ENCODE measurements around the gene MROH9. TPM values are rescaled to one million over a fixed set of nuclear protein-coding genes. Genes with fewer than 3 reads are reported as not detected.

MROH9 gene
- total RNA-seq, 1 donor, result under 0.01 TPM

DNA sequence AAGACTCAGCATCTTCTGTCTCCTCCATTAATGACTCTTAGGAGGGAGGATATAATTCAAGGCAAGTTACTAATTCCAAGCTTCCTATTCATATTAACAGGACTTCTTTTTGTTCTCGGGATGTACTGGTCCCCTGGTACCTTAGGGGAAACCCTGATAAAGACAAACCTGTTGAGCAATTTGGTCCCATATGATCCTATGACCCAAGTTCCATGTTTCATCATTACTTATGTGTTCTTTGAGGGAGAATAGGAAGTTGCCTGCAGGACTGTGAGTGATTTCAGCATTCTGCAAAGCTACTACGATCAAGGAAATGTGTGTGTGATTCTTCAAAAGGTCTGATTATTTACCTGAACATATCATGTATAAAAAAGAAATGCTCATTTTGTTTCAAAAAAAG lies 149.5 kb downstream of the MROH9 start:
- H3K9me3 ChIP-seq (ENCODE audit: low read depth, low read length), result no peaks in the 10 kb centered on the region
- H3K27me3 ChIP-seq (ENCODE audit: insufficient read depth, low read length), result no peaks in the 10 kb centered on the region
- H3K4me1 ChIP-seq (ENCODE audit: insufficient read depth, low read length), result no peaks in the 10 kb centered on the region
- H3K4me3 ChIP-seq (ENCODE audit: low read length), result no peak overlapping the region

DNA sequence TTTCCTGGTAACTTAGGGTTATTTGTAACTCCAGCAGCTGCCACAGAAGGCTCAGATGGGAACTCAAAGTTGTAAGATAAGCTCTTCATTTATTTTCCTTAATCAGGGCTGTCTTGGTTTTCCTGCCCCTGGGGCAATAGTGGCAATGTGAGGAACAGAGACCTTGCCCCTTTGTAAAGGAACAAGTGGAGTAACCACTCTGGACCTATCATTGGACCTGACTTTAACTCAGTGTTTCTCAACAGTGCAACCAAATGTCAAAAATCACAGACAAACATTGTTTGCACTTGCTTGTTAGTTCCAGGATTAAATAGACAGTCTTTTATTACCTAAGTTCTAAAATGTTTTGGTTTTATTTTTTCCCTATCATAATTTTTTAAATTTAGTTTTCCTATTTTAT lies 152.6 kb downstream of the MROH9 start:
- no peaks in the 10 kb centered on the region for H3K27me3 ChIP-seq (ENCODE audit: insufficient read depth, low read length)
- H3K4me1 ChIP-seq (ENCODE audit: insufficient read depth, low read length), result no peaks in the 10 kb centered on the region
- no peaks in the 10 kb centered on the region for H3K9me3 ChIP-seq (ENCODE audit: low read depth, low read length)
- no peak overlapping the region for H3K4me3 ChIP-seq (ENCODE audit: low read length)

DNA sequence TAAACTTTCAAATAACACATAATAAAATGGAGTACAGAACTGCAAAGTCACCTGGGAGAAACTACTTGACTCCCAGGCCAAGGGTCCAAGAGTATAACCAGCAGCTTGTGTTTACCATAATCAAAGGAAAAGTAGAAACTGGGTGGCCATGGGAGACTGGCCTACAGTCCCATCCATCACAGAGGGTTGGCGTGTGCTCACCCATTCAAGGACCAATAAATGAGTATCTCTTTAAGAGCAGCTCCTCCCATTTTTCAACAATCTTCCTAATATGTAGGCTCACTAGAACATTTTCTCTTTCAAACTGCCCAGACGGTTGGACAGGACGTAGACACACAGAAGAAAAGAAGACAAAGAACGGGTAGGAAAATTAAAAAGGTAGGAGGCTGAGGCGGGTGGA lies 155.3 kb downstream of the MROH9 start, which contains the start of gene FMO3:
Gene FMO3, plus strand, starts transcription at position 302 of the 400 bp plus-strand sequence. CDS start 1,754 bp downstream, outside the sequence.
- no peaks in the 10 kb centered on the region for H3K27me3 ChIP-seq (ENCODE audit: insufficient read depth, low read length)
- no peaks in the 10 kb centered on the region for H3K9me3 ChIP-seq (ENCODE audit: low read depth, low read length)
- no peaks in the 10 kb centered on the region for H3K4me1 ChIP-seq (ENCODE audit: insufficient read depth, low read length)
- no peak within 1 kb of the TSS for H3K4me3 ChIP-seq (ENCODE audit: low read length)

DNA sequence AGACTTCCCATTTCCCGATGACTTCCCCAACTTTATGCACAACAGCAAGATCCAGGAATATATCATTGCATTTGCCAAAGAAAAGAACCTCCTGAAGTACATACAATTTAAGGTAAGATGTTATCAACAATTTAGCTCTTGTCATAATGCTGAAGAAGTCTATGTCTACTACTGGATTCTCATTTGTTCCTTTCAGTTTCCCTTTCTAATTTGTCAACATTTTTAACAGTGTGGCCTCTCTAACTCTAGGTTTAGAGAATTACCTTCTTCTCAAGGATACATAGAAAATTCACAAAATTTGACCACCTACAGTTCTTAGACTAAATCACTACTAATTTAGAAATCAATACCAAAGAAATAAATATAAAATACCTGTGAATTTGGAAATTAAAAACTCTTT lies 168.5 kb downstream of the MROH9 start:
- no peaks in the 10 kb centered on the region for H3K9me3 ChIP-seq (ENCODE audit: low read depth, low read length)
- H3K4me1 ChIP-seq (ENCODE audit: insufficient read depth, low read length), result no peaks in the 10 kb centered on the region
- H3K4me3 ChIP-seq (ENCODE audit: low read length), result no peak overlapping the region
- H3K27me3 ChIP-seq (ENCODE audit: insufficient read depth, low read length), result peaks cover 3% of the 10 kb centered on the region

DNA sequence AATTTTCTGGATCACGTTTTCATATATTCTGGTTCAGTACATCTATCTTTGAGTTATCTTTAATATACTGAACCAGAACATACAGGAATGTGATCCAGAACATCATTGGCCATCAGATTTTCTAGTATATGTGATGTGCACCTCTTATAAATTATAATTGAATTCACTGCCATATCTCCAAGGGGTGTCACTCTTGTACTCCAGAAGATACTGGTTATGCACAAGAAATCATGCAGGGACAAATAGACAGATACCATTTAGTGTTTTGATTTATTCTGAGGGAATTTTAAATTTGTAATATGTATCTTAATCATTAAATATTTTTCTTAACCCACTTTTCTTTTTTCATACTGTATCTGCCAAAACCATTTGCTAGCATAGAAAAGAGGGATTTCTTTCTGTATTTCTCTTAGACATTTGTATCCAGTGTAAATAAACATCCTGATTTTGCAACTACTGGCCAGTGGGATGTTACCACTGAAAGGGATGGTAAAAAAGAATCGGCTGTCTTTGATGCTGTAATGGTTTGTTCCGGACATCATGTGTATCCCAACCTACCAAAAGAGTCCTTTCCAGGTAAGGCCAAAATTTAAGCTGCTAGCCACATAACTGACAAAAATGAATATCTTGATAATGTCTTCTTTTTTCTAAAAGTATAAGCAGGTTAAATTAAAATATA lies 172.1 kb downstream of the MROH9 start:
- Histone ChIP-seq H3K9me3 (ENCODE audit: low read depth, low read length) (no peaks in the 10 kb centered on the region), H3K4me3 (ENCODE audit: low read length) (no peak overlapping the region), H3K27me3 (ENCODE audit: insufficient read depth, low read length) (peaks cover 3% of the 10 kb centered on the region), H3K4me1 (ENCODE audit: insufficient read depth, low read length) (no peaks in the 10 kb centered on the region)

DNA sequence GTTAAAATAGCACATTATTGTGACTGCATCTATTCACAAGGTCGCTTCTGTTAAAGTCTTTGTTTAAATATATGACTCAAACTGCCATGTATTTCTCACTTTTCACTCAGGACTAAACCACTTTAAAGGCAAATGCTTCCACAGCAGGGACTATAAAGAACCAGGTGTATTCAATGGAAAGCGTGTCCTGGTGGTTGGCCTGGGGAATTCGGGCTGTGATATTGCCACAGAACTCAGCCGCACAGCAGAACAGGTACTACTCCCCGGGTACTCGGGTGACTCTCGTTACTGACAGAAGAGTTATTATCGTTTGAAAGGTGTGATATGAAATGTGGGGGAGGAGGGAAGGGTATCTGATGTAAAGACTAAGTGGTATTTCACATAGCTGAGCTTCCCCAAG lies 172.6 kb downstream of the MROH9 start:
- Histone ChIP-seq H3K4me3 (ENCODE audit: low read length) (no peak overlapping the region), H3K9me3 (ENCODE audit: low read depth, low read length) (no peaks in the 10 kb centered on the region), H3K4me1 (ENCODE audit: insufficient read depth, low read length) (no peaks in the 10 kb centered on the region), H3K27me3 (ENCODE audit: insufficient read depth, low read length) (peaks cover 3% of the 10 kb centered on the region)

DNA sequence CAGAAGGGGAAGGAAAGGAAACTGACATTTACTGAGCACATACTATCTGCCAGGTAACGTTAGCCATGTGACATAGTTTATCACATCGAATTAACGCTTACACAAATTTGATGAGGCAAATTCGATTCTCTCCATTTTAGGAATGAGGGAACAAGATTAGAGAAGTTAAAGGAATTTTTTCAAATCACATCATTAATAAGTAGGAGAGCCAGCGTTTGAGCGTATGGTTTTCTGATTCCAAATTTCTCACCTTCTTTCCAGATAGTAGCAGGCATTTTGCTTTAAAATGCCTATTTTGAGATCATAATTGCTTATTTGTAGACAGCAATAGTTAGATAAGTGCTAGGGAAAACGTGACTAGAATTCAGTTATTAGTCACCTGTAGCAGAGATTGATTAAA lies 174.6 kb downstream of the MROH9 start:
- Histone ChIP-seq H3K4me3 (ENCODE audit: low read length) (no peak overlapping the region), H3K4me1 (ENCODE audit: insufficient read depth, low read length) (no peaks in the 10 kb centered on the region), H3K27me3 (ENCODE audit: insufficient read depth, low read length) (no peaks in the 10 kb centered on the region), H3K9me3 (ENCODE audit: low read depth, low read length) (no peaks in the 10 kb centered on the region)

DNA sequence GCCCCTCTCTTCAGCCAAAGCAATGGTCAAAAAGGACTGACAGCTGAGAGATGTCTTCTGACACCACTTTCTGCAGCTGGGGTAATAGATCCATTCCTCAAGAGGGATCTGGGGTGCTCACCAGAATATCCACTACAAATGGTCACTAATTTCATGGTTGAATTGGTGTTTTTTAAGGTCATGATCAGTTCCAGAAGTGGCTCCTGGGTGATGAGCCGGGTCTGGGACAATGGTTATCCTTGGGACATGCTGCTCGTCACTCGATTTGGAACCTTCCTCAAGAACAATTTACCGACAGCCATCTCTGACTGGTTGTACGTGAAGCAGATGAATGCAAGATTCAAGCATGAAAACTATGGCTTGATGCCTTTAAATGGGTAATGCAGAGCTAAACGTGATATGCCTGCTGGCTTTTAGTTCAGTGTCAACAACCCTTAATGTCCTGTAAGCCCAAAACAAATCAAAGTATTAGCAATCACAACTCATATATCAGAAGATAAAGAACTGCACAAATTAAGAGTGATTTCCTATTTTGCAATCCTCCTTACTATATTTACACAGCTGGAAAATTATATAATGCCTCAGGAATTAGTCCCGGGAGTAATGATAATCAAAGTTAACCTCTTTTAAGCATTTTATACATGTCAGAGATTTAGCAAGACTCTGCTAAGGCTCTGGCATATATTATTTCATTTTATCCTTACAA lies 175.4 kb downstream of the MROH9 start:
- H3K4me3 ChIP-seq (ENCODE audit: low read length), result no peak overlapping the region
- H3K9me3 ChIP-seq (ENCODE audit: low read depth, low read length), result no peaks in the 10 kb centered on the region
- H3K27me3 ChIP-seq (ENCODE audit: insufficient read depth, low read length), result no peaks in the 10 kb centered on the region
- no peaks in the 10 kb centered on the region for H3K4me1 ChIP-seq (ENCODE audit: insufficient read depth, low read length)

DNA sequence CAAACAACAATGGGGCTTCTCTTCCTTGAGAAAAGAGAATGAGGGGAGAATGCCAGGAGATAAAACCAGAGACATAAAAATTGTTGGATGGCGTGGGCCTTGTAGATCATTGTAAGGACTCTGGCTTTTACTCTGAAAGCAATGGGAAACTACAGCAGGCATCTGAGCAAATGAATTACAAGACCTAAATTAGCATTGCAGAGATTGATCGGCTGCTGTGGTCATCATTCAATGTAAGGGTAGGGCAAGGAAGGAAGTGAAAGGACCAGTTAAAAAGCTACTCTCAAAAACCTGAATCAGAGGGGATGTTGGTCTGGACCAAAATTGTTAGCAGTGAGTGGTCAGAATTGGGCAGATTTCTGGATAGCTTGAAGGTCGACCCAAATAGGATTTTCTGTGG lies 176.8 kb downstream of the MROH9 start:
- H3K4me3 ChIP-seq (ENCODE audit: low read length), result no peak overlapping the region
- H3K27me3 ChIP-seq (ENCODE audit: insufficient read depth, low read length), result no peaks in the 10 kb centered on the region
- no peaks in the 10 kb centered on the region for H3K4me1 ChIP-seq (ENCODE audit: insufficient read depth, low read length)

DNA sequence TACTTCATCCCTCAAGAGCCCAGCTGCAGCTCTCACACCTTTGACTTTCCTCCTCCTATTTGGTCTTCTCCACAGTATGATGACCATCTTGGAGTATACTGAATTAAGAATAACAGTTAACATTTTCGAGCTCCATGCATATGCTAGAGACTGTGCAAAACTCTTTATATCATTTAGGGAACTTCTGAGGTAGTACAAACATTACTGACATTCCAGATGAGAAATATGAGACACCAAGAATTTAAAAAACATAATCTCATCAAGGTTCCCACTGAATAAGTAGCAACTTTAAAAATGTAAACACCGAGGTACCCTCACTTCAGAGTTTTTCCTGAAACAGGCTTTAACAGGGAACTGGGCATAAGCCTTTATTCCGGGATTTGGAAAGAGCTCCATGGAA lies 178.0 kb downstream of the MROH9 start:
- no peaks in the 10 kb centered on the region for H3K4me1 ChIP-seq (ENCODE audit: insufficient read depth, low read length)
- no peaks in the 10 kb centered on the region for H3K27me3 ChIP-seq (ENCODE audit: insufficient read depth, low read length)
- no peaks in the 10 kb centered on the region for H3K9me3 ChIP-seq (ENCODE audit: low read depth, low read length)
- no peak overlapping the region for H3K4me3 ChIP-seq (ENCODE audit: low read length)

More for the DNA sequence above, 176.8 kb downstream of the MROH9 start:
- no peaks in the 10 kb centered on the region for H3K9me3 ChIP-seq (ENCODE audit: low read depth, low read length)

Other genes with a start within 250 kb of the MROH9 start
- not detected for gene FMO3, start 155.4 kb downstream of the MROH9 start, total RNA-seq
- gene FMO2, start 249.8 kb downstream of the MROH9 start, total RNA-seq, result not detected

Data from mononuclear cell (primary cell).